Renal pelvis (tissue), 12 donors: ENCODE data around the gene ANKRD10. TPM values are rescaled to one million over a fixed set of nuclear protein-coding genes. Genes with fewer than 3 reads are reported as not detected.
"Not testable (repeated sequence)": the region's sequence is repeated elsewhere in the genome, so short reads cannot be mapped to it uniquely, and the experiment has no call there.

Experiments used
- DNase-seq: peaks from one replicate; pipeline ENCODE4 v3.0.0-alpha.2; 2013
- long read RNA-seq, 16 experiments: transcript quantifications; one replicate each; lab custom pipeline, GENCODE V29; 2026
- polyA plus RNA-seq, 3 donors: library from polyadenylated mRNA; unstranded; fragments of 120-200 nt; gene quantifications; one replicate each; pipeline ENCODE4 v1.2.1, GENCODE V29; 2013; ENCODE audit not compliant: insufficient read length in 3 of 3

The ANKRD10 gene
- 100 to 1,000 TPM; 206 to 389 (median 356) TPM for polyA plus RNA-seq
- long read RNA-seq, donor 1, transcript ANKRD10-201 (6 exons, 2,495 nt) = major isoform, 5 of 34 reads
- long read RNA-seq, donor 1, partial matches to known transcripts = 24 of 34 reads
- long read RNA-seq, donor 1, other reads (novel, unspliced or antisense) = 0 of 34 reads
- long read RNA-seq, donor 2, transcript ANKRD10-201 (6 exons, 2,495 nt) = major isoform, 5 of 39 reads
- long read RNA-seq, donor 2, transcript ANKRD10-207 (2 exons, 446 nt) = major isoform, 5 of 39 reads
- long read RNA-seq, donor 2, partial matches to known transcripts = 26 of 39 reads
- long read RNA-seq, donor 2, other reads (novel, unspliced or antisense) = 0 of 39 reads
- long read RNA-seq, donor 3, partial matches to known transcripts = 24 of 36 reads
- long read RNA-seq, donor 3, other reads (novel, unspliced or antisense) = 0 of 36 reads
- long read RNA-seq, donor 4, transcript ANKRD10-201 (6 exons, 2,495 nt) = major isoform, 5 of 30 reads
- long read RNA-seq, donor 4, partial matches to known transcripts = 18 of 30 reads
- long read RNA-seq, donor 4, other reads (novel, unspliced or antisense) = 0 of 30 reads
- long read RNA-seq, donor 5, partial matches to known transcripts = 7 of 10 reads
- long read RNA-seq, donor 5, other reads (novel, unspliced or antisense) = 0 of 10 reads
- long read RNA-seq, donor 6, transcript ANKRD10-207 (2 exons, 446 nt) = minor isoform, 5 of 101 reads
- long read RNA-seq, donor 6, transcript ANKRD10-211 (2 exons, 704 nt) = major isoform, 14 of 101 reads
- long read RNA-seq, donor 6, partial matches to known transcripts = 73 of 101 reads
- long read RNA-seq, donor 6, other reads (novel, unspliced or antisense) = 0 of 101 reads
- long read RNA-seq, donor 7, transcript ANKRD10-201 (6 exons, 2,495 nt) = major isoform, 8 of 45 reads
- long read RNA-seq, donor 7, partial matches to known transcripts = 29 of 45 reads
- long read RNA-seq, donor 7, other reads (novel, unspliced or antisense) = 0 of 45 reads
- long read RNA-seq, donor 8, partial matches to known transcripts = 8 of 14 reads
- long read RNA-seq, donor 8, other reads (novel, unspliced or antisense) = 0 of 14 reads
- long read RNA-seq, donor 9, transcript ANKRD10-201 (6 exons, 2,495 nt) = major isoform, 8 of 31 reads
- long read RNA-seq, donor 9, partial matches to known transcripts = 15 of 31 reads
- long read RNA-seq, donor 9, other reads (novel, unspliced or antisense) = 0 of 31 reads
- long read RNA-seq, donor 10, transcript ANKRD10-211 (2 exons, 704 nt) = minor isoform, 5 of 48 reads
- long read RNA-seq, donor 10, transcript ANKRD10-207 (2 exons, 446 nt) = major isoform, 6 of 48 reads
- long read RNA-seq, donor 10, partial matches to known transcripts = 32 of 48 reads
- long read RNA-seq, donor 10, other reads (novel, unspliced or antisense) = 0 of 48 reads
- long read RNA-seq, donor 11, partial matches to known transcripts = 21 of 27 reads
- long read RNA-seq, donor 11, other reads (novel, unspliced or antisense) = 0 of 27 reads
- long read RNA-seq, donor 12, transcript ANKRD10-207 (2 exons, 446 nt) = major isoform, 11 of 201 reads
- long read RNA-seq, donor 12, transcript ANKRD10-201 (6 exons, 2,495 nt) = minor isoform, 6 of 201 reads
- long read RNA-seq, donor 12, transcript ANKRD10-211 (2 exons, 704 nt) = major isoform, 11 of 201 reads
- long read RNA-seq, donor 12, partial matches to known transcripts = 154 of 201 reads
- long read RNA-seq, donor 12, other reads (novel, unspliced or antisense) = 17 of 201 reads
- long read RNA-seq, donor 13, transcript ANKRD10-211 (2 exons, 704 nt) = major isoform, 6 of 53 reads
- long read RNA-seq, donor 13, partial matches to known transcripts = 39 of 53 reads
- long read RNA-seq, donor 13, other reads (novel, unspliced or antisense) = 0 of 53 reads
- long read RNA-seq, donor 14 = 0 reads
- long read RNA-seq, donor 15 = 0 reads
- long read RNA-seq, donor 16, transcript ANKRD10-201 (6 exons, 2,495 nt) = major isoform, 5 of 37 reads
- long read RNA-seq, donor 16, partial matches to known transcripts = 27 of 37 reads
- long read RNA-seq, donor 16, other reads (novel, unspliced or antisense) = 0 of 37 reads

DNA sequence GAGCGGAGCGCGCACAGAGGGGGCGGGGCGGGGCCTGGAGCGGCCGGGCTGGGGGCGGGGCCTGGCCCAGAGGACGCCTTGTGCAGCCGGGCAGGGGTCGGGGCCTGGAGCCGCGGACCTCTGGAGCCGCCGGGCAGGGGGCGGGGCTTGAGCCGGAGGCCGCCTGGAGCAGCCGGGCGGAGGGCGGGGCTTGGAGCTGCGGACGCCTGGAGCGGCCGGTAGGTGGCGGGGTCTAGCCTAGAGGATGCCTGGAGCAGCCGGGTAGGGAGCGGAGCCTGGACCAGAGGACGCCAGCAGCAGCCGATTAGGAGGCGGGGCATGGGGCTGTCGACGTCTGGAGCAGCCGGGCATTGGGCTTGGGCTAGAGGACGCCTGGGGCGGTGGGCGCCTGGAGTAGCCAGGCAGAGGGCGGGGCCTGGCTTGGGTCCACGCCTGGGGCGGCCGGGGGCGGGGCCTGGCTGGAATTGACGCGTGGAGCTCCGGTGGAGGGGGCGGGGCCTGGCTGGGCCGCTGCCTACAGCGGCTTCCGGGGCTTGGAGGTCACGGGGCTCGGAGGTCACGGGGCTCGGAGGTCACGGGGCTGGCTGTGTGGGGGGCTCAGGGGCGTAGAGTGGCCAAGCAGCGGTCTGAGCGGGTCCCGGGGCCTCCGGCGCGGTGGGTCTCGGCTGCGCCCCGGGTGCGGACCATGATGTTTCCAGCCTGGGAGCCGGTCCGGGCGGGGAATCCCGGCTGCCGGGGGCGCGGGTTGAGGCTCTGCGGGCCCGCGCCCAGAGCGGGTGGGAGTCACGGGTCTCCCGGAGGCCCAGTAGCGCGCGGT is at the start of gene ANKRD10:
ANKRD10 (minus strand) TSS at position 13 of the 817 bp plus-strand sequence. CDS start 135 bp downstream, outside the sequence.
- DNase-seq = peak; percentile 98

GRCh38 chr13:110964229-110965037 is 49.6 kb upstream of the ANKRD10 start:
- no peak for DNase-seq

DNA sequence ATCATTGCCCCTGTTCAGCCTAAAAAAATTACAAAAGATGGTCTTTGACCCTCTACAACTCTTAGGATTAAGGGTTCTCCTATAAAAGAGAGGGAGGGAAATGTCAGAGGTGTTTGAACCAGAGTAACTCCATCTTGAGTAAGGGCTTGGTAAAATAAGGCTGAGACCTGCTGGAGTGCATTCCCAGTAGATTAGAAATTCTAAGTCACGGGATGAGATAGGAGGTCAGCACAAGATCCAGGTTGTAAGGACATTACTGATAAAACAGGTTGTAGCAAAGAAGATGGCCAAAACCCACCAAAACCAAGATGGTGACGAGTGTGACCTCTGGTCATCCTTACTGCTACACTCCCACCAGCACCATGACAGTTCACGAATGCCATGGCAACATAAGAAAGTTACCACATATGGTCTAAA is 48.7 kb upstream of the ANKRD10 start:
- no peak for DNase-seq

- no peak for DNase-seq
Observed at GRCh38 chr13:110961959-110962358, 47.1 kb upstream of the ANKRD10 start.

DNA sequence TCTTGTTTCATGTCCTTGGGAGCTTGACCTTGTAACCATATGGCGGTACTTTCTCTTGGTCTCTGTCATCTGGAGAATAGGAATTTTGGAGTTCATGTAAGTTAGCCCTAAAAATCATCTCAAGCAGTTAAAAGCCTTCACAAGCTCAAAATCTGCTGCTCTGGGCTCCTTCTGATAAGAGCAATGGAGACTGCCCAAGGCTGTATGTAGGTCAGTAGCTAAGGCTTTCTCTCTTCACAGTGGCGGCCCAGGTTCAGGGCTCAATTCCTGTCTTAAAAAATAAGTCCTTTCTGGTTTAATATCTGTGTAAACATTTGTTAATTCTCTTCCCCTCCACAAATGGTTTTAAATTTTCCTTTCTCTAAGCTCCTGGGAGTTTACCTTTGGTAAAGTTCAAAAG is 45.3 kb upstream of the ANKRD10 start:
- no peak for DNase-seq

DNA sequence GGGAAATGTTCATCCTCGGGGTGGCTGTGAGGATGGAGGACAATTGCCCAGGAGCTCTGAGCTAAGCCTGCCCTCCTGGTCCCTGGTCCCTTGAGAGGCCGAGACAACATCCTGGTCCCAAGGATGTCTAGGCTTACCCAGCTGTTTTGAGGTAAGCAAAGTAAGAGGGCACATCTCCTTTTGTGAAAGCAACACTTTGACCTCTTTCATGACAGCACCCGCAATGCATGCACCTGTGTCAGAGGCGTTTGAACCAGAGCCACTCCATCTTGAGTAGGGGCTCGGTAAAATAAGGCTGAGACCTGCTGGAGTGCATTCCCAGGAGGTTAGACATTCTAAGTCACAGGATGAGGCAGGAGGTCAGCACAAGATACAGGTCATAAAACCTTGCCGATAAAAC is 43.1 kb upstream of the ANKRD10 start:
- no peak for DNase-seq

- no peak for DNase-seq
Observed at GRCh38 chr13:110957181-110957884, 42.5 kb upstream of the ANKRD10 start.

- not testable (repeated sequence) for DNase-seq
Observed at GRCh38 chr13:110956216-110956615, 41.3 kb upstream of the ANKRD10 start.

GRCh38 chr13:110955608-110956007 is 40.7 kb upstream of the ANKRD10 start:
- not testable (repeated sequence) for DNase-seq

GRCh38 chr13:110955072-110955503 is 40.2 kb upstream of the ANKRD10 start:
- DNase-seq = not testable (repeated sequence)

- DNase-seq = not testable (repeated sequence)
Observed at GRCh38 chr13:110954533-110954920, 39.7 kb upstream of the ANKRD10 start.

GRCh38 chr13:110953833-110954532 is 39.1 kb upstream of the ANKRD10 start:
- no peak for DNase-seq

GRCh38 chr13:110953416-110953815 is 38.5 kb upstream of the ANKRD10 start:
- DNase-seq = no peak

- not testable (repeated sequence) for DNase-seq
Observed at GRCh38 chr13:110952135-110952534, 37.3 kb upstream of the ANKRD10 start.

GRCh38 chr13:110950819-110951570 is 36.1 kb upstream of the ANKRD10 start:
- no peak for DNase-seq

DNA sequence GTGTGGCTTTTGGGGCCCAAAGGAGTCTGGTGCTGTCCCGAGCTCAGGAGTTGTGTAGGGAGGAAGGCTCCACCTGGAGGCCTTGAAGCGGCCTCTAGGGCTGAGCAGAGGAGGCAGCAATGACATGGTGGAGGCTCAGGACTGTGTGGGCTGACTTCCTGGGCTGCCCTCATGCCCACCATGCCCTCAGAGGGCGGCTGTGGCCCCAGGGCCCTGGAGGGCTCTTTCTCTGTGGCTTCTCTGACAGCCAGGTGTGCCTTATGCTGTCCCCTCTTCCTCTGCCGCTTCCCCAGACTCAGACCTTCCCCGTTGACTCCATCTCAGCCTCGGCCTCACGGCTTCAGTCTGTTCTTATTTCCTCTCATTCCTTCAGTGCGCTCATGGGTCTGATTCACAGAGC is 35.5 kb upstream of the ANKRD10 start:
- DNase-seq = no peak
